ENCODE data around the gene ADAM17. TPM values are rescaled to one million over a fixed set of nuclear protein-coding genes. Genes with fewer than 3 reads are reported as not detected.

ADAM17 gene
- total and polyA plus RNA-seq, 2 of the 8 experiments (the other 6 are each of a cell fraction or from before 2014, with no cell fraction given) = 6.5 to 23.5 TPM

DNA sequence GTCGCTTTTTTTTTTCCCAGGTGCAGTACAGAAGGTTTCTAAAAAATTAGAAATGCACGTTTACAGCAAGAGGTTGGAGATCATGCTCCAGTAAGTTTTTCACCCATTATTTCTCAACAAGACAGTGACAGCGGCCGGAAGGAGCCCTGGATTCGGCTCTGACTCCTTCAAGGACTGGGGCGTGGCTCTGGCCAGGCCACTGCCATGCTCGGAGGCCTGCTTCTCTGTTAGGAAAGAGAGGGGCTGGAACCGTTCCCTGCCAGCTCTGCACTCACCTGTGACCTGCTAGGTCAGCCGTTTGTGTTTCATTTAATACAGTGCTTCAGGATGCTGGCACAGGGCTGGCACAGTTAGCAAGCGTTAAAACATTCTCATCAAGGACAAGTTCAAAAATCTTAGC lies 87.9 kb downstream of the ADAM17 start:
- CTCF ChIA-PET (ENCODE audit: partially characterized antibody) = no interaction called here
- Histone ChIP-seq H3K18ac (ENCODE audit: extremely low read depth, low read length) (no peak overlapping the region), H4K5ac (ENCODE audit: insufficient read length, low read depth, low read length) (no peak overlapping the region), H2AK5ac (ENCODE audit: low read depth, low read length) (no peak overlapping the region), H2BK20ac (ENCODE audit: low read length) (no peak overlapping the region), H2AFZ (ENCODE audit: low read length) (no peak overlapping the region), H2BK120ac (replicated peaks; ENCODE audit: low read depth, low read length) (no peak overlapping the region), H3K56ac (replicated peaks; ENCODE audit: insufficient read length, low read depth, low read length) (no peak overlapping the region), H3K36me3 (ENCODE audit: control insufficient read depth in 2 of 4, insufficient read depth in 4 of 4, low read length in 3 of 4) (peaks cover 5 to 58% (median 30%) of the 10 kb centered on the region in 4 experiments), H3K27ac (ENCODE audit: low read depth, low read length) (no peak overlapping the region), H3K4me2 (ENCODE audit: insufficient read depth in 1 of 2, low read depth in 2 of 2, low read length in 2 of 2) (no peak overlapping the region), H3K23ac (ENCODE audit: insufficient read length) (no peak overlapping the region), H4K8ac (ENCODE audit: extremely low read depth, insufficient read depth, low read length) (no peak overlapping the region), H3K9ac (replicated peaks in 1 of 4; ENCODE audit: extremely low read depth in 1 of 4, low read depth in 3 of 4, low read length in 3 of 4) (no peak overlapping the region), H3K79me1 (ENCODE audit: low read depth, low read length) (no peaks in the 10 kb centered on the region), H3K4ac (replicated peaks; ENCODE audit: insufficient read length, low read depth, low read length) (no peak overlapping the region), H2BK5ac (ENCODE audit: low read depth, low read length) (no peak overlapping the region), H2BK12ac (ENCODE audit: low read depth, low read length) (no peak overlapping the region), H2BK15ac (ENCODE audit: low read length) (no peak overlapping the region), H3K79me2 (ENCODE audit: control insufficient read depth in 1 of 2, insufficient read depth in 2 of 2, low read length in 2 of 2) (no peaks in the 10 kb centered on the region), H4K20me1 (replicated peaks in 1 of 2; ENCODE audit: control insufficient read depth in 1 of 2, insufficient read depth in 2 of 2, low read length in 2 of 2) (peaks cover 2 to 6% of the 10 kb centered on the region in 2 experiments), H3K4me3 (ENCODE audit: extremely low read depth in 1 of 4, insufficient read depth in 2 of 4, low read depth in 3 of 4, low read length in 4 of 4) (no peak overlapping the region), H4K91ac (replicated peaks; ENCODE audit: insufficient read length, low read length) (no peak overlapping the region), H3K4me1 (replicated peaks in 1 of 4; ENCODE audit: control insufficient read depth in 3 of 4, insufficient read depth in 4 of 4, low read length in 3 of 4) (no peaks in the 10 kb centered on the region), H3K23me2 (ENCODE audit: low read depth, low read length) (no peaks in the 10 kb centered on the region), H3K14ac (ENCODE audit: insufficient read length) (no peak overlapping the region), H3K27me3 (replicated peaks in 1 of 4; ENCODE audit: control insufficient read depth in 3 of 4, extremely low read depth in 1 of 4, insufficient read depth in 3 of 4, low read length in 3 of 4) (no peaks in the 10 kb centered on the region), H3K9me3 (ENCODE audit: insufficient read depth in 2 of 2, low read depth in 1 of 2, low read length in 1 of 2) (no peaks in the 10 kb centered on the region)
- WGBS, 2 experiments (ENCODE audit: extremely low coverage in 1 of 2, insufficient coverage in 1 of 2, insufficient read length in 1 of 2, insufficient replicate concordance in 2 of 2, low coverage in 1 of 2, low lambda C conversion rate in 2 of 2, missing lambda C conversion rate in 1 of 2) = 91% methylated on average over 10 of the region's 10 CpGs; no CpG with 5 or more reads in 1 of the 2 experiments
- TF ChIP-seq JUN (IDR thresholded peaks at IDR 0.05; ENCODE audit: low read depth, low read length) = no peak
- no peak for TF ChIP-seq NRF1 (IDR thresholded peaks at IDR 0.05; ENCODE audit: low read depth, low read length)
- TF ChIP-seq HDAC6 (IDR thresholded peaks at IDR 0.05; ENCODE audit: low read depth, low read length) = no peak
- TF ChIP-seq MAFK (IDR thresholded peaks at IDR 0.05; ENCODE audit: low read depth, low read length) = no peak
- no peak for TF ChIP-seq KDM4A (IDR thresholded peaks at IDR 0.05; ENCODE audit: low read depth, low read length, severe bottlenecking)
- TF ChIP-seq CTBP2 (IDR thresholded peaks at IDR 0.05; ENCODE audit: borderline replicate concordance, insufficient read depth, insufficient read length, low read length) = no peak
- no peak for TF ChIP-seq TAF7 (optimal IDR thresholded peaks at IDR 0.05; ENCODE audit: borderline replicate concordance, low read depth, low read length)
- TF ChIP-seq, protein P1, sequence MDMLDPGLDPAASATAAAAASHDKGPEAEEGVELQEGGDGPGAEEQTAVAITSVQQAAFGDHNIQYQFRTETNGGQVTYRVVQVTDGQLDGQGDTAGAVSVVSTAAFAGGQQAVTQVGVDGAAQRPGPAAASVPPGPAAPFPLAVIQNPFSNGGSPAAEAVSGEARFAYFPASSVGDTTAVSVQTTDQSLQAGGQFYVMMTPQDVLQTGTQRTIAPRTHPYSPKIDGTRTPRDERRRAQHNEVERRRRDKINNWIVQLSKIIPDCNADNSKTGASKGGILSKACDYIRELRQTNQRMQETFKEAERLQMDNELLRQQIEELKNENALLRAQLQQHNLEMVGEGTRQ (IDR thresholded peaks at IDR 0.05; ENCODE audit: low read length) = no peak
- TF ChIP-seq GABPA (IDR thresholded peaks at IDR 0.05; ENCODE audit: borderline replicate concordance, insufficient read depth, low read length) = no peak
- no peak for TF ChIP-seq ASH2L (IDR thresholded peaks at IDR 0.05; ENCODE audit: low read length)
- no peak for TF ChIP-seq RFX5 (IDR thresholded peaks at IDR 0.05; ENCODE audit: borderline replicate concordance, low read depth, low read length)
- no peak for FAIRE-seq
- POLR2A ChIA-PET (ENCODE audit: partially characterized antibody) = no interaction called here
- DNase-seq (ENCODE audit: low read depth in 1 of 2, low spot score in 2 of 2) = no peak

Data from H1 (cell line).